ENCODE data around the gene DAAM1.

DAAM1 gene

DNA sequence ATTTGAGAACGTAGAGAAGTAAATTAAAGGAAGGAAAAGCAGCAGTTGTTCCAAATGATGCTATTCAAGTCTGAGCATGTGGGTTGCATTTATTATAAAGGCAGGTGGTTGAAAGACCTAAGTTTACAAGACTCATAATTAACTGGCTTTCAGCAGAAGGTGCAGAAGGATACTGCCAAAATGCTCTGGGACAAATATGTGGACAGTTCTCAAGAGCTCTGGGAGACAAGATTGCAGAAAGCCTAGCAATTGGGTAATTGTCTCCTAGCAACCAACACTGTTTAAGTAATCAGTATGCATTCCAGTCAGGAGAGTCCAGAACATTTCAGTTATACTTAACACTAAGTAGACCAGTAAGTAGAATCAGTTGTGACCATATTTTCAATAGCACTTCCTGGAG is 145.2 kb downstream of the DAAM1 start:
- H3K4me3 ChIP-seq (ENCODE audit: low read depth, low read length): no peak overlapping the region
- ChIA-PET POLR2A (no interaction called here), CTCF (no interaction called here)
- TF ChIP-seq, protein P1, sequence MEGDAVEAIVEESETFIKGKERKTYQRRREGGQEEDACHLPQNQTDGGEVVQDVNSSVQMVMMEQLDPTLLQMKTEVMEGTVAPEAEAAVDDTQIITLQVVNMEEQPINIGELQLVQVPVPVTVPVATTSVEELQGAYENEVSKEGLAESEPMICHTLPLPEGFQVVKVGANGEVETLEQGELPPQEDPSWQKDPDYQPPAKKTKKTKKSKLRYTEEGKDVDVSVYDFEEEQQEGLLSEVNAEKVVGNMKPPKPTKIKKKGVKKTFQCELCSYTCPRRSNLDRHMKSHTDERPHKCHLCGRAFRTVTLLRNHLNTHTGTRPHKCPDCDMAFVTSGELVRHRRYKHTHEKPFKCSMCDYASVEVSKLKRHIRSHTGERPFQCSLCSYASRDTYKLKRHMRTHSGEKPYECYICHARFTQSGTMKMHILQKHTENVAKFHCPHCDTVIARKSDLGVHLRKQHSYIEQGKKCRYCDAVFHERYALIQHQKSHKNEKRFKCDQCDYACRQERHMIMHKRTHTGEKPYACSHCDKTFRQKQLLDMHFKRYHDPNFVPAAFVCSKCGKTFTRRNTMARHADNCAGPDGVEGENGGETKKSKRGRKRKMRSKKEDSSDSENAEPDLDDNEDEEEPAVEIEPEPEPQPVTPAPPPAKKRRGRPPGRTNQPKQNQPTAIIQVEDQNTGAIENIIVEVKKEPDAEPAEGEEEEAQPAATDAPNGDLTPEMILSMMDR (IDR thresholded peaks at IDR 0.05; ENCODE audit: insufficient read depth, low read length, missing control alignments): no peak
- DNase-seq (ENCODE audit: low read depth, low spot score): peak; percentile 95

DNA sequence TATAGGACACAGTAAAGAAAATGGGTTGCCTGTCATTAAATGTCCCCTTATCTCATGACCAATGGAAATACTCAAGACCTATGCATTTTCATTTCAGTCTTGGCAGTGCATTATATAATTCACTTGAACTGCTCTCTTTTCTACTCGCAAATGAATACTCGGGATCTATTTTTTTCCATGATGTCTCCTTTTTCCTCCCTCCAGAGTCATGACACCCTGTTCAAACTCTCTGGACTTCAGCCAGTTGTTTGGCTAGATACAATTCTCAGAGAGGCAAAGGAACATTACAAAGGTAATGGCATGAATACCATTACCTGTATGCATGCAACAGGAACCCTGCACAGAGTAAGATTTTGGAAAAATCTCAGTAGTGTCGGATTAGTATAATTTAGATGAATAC is 145.8 kb downstream of the DAAM1 start:
- no peak for DNase-seq (ENCODE audit: low read depth, low spot score)
- H3K4me3 ChIP-seq (ENCODE audit: low read depth, low read length): no peak overlapping the region
- TF ChIP-seq, protein P1 (IDR thresholded peaks at IDR 0.05; ENCODE audit: insufficient read depth, low read length, missing control alignments): no peak
- ChIA-PET CTCF (no interaction called here), POLR2A (no interaction called here)

DNA sequence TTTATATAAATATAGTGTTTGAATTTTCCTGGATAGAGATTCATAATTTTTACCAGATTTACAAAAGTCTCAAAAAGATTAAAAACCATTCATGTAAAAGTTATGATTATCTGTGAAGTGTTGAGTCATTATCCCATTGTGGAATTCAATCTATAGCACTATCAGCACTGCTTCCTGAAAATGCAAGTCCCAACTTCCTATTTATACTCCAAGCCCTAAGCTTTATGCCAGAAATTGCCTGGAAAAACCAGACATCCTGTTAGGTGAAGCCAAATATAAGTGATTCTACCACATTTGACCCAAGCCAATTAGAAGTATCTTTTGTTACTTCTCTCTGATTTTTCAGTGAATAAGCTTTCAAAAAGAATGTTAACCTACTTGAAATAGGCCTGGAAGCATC is 147.6 kb downstream of the DAAM1 start:
- TF ChIP-seq, protein P1 (IDR thresholded peaks at IDR 0.05; ENCODE audit: insufficient read depth, low read length, missing control alignments): no peak
- no peak overlapping the region for H3K4me3 ChIP-seq (ENCODE audit: low read depth, low read length)
- ChIA-PET POLR2A (no interaction called here), CTCF (interaction anchor here (1.2 to 1.4 kb wide), 2 partner anchors 148 to 207 kb away, joined by 3 to 4 read pairs; partner anchors contain the start of gene L3HYPDH)
- DNase-seq (ENCODE audit: low read depth, low spot score): no peak

DNA sequence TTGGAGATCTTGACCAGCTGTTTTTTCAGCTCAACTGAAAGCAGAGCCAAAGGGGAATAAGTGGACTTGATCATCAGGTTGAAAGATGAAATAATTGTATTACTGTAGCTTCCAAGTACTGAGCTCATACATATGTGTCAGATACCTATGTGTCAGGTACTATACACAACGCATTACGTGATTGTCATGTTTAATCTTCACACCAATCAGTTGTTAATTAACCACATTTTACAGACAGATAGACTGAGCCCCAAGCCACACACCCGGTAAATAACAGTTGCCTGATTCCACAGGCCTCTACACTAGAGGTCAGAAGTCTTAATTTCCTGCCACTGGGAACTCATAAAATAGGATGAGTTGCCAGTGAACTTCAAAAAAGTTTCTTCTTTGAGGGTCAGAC is 148.2 kb downstream of the DAAM1 start:
- POLR2A ChIA-PET: no interaction called here
- TF ChIP-seq, protein P1 (IDR thresholded peaks at IDR 0.05; ENCODE audit: insufficient read depth, low read length, missing control alignments): no peak
- DNase-seq (ENCODE audit: low read depth, low spot score): no peak
- CTCF ChIA-PET: interaction anchor here (1.2 to 1.4 kb wide), 2 partner anchors 147 to 208 kb away, joined by 3 to 4 read pairs; partner anchors contain the start of gene L3HYPDH
- no peak overlapping the region for H3K4me3 ChIP-seq (ENCODE audit: low read depth, low read length)

DNA sequence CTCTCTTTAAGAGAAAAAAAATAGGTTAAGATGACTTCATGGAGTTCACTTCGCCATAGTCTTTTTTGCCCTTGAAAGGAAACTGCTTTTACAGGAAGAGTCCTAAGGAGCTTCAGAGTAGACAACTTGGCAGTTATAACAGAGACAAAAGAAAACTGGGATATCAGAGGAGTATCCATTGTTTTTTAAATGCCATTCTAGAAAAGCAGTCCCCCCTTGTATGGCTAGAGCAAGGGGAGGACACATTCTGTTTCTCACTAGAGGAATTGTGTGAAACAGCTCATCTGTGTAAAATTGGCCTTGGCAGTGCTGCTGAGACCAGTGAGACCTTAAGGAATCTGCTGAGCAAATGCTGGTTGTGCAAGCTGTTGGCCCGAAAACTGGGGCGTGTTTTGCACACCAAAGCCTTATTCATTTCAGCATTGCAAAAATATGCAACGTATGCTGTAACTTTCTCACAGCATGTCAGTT is 148.7 kb downstream of the DAAM1 start:
- DNase-seq (ENCODE audit: low read depth, low spot score): no peak
- POLR2A ChIA-PET: no interaction called here
- H3K4me3 ChIP-seq (ENCODE audit: low read depth, low read length): no peak overlapping the region
- TF ChIP-seq, protein P1 (IDR thresholded peaks at IDR 0.05; ENCODE audit: insufficient read depth, low read length, missing control alignments): no peak
- CTCF ChIA-PET: no interaction called here

DNA sequence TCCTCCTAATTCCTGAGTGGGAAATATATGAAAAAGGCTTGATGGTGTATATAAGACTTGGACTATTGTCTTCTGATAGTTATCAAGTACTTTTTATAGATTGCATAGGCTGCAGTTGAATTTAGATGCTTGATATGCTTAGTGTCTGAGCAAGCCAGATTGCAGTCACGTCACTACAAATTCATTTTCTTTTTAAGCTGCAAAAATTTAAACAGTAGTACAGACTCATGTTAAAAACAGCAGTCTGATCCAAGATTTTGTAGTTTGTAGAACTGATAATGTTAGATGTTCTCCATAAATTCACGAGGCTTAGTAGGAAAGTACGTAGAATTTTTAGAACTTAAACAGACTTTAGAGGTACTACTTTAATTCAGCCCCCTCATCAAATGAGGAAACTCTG is 150.3 kb downstream of the DAAM1 start:
- ChIA-PET CTCF (no interaction called here), POLR2A (no interaction called here)
- no peak overlapping the region for H3K4me3 ChIP-seq (ENCODE audit: low read depth, low read length)
- TF ChIP-seq, protein P1 (IDR thresholded peaks at IDR 0.05; ENCODE audit: insufficient read depth, low read length, missing control alignments): no peak
- DNase-seq (ENCODE audit: low read depth, low spot score): no peak
